GM12864 (cell line): ENCODE measurements around the gene OSBPL5.

Source experiments
- DNase-seq: peaks from one replicate; pipeline ENCODE4 v3.0.0-alpha.2; 2011; ENCODE audit warnings: low read depth
- H3K4me3 ChIP-seq: 2 replicates; pipeline ENCODE4 v1.5.1; 2011; ENCODE audit warnings: mild to moderate bottlenecking, low read depth, low read length, control low read depth
- TF ChIP-seq, protein P1 (sequence below): IDR thresholded peaks from 2 replicates; pipeline ENCODE4 v1.5.1; 2011; ENCODE audit warnings: low read depth, mild to moderate bottlenecking, moderate library complexity, low read length, control low read depth, inconsistent platforms; ENCODE audit errors: missing control alignments

OSBPL5 gene

DNA sequence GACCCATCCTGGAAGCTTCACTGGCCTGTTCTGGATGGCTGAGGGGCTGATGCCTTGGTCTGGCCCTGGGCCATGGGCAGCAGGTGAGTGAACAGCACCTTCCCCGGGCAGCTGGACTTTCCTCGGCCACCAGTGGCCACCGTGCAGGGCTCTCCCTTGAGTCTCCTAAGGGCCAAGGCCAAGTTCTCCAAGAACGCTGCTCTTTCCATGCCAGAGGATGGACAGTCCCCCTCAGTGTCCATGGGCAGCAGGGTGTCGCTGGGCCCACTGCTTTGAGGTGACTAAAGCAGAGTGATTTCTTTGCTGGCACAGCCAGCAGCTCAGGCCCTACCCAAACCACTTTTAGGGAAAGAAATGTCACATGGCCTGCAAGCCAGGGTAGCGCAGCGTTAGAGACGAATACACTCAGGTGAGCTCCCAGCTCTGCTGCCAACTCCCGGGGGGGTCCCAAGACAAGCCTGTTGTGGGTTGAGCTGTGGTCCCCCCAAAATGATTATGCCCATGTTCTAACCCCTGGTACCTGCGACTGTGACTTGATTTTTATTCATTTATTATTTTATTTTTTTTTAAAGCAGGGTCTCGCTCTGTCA is 104.6 kb downstream of the OSBPL5 start:
- DNase-seq: no peak
- TF ChIP-seq, protein P1, sequence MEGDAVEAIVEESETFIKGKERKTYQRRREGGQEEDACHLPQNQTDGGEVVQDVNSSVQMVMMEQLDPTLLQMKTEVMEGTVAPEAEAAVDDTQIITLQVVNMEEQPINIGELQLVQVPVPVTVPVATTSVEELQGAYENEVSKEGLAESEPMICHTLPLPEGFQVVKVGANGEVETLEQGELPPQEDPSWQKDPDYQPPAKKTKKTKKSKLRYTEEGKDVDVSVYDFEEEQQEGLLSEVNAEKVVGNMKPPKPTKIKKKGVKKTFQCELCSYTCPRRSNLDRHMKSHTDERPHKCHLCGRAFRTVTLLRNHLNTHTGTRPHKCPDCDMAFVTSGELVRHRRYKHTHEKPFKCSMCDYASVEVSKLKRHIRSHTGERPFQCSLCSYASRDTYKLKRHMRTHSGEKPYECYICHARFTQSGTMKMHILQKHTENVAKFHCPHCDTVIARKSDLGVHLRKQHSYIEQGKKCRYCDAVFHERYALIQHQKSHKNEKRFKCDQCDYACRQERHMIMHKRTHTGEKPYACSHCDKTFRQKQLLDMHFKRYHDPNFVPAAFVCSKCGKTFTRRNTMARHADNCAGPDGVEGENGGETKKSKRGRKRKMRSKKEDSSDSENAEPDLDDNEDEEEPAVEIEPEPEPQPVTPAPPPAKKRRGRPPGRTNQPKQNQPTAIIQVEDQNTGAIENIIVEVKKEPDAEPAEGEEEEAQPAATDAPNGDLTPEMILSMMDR: no peak
- no peak overlapping the region for H3K4me3 ChIP-seq

DNA sequence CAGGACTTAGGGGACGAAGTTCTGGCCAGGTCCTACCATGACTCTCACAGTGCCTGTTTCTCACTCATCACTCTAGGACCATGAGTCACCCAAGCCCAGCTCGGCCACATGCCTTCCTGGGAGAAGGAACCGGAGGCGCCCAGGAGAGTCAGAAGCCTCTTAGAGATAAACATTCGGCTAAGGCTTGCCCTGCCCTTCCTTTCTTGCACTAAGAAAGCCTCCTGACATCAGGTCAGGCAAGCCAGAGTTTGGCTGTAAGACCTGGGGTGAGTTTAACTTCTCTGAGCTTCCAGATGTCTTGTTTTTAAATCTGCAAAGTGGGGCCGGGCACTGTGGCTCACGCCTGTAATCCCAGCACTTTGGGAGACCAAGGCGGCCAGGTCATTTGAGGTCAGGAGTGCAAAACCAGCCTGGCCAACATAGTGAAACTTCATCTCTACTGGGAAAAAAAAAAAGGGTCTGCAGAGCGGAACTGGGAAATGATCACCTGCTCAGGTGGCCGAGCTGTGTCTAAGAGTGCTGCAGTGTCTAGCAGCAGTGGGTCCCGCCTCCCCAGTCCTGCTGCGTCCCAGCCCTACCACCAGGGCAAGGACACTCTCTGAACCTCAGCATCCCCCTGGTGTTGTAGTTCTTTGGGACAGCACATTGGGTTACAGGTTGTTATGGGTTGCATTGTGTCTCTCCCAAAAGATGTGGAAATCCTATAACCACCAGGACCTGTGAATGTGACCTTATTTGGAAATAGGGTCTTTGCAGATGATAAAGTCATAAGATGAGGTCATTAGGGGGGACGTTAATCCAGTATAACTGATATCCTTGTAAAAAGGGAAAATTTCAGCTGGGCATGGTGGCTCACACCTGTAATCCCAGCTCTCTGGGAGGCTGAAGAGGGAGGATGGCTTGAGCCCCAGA is 106.1 kb downstream of the OSBPL5 start:
- TF ChIP-seq, protein P1: no peak
- DNase-seq: no peak
- H3K4me3 ChIP-seq: no peak overlapping the region

DNA sequence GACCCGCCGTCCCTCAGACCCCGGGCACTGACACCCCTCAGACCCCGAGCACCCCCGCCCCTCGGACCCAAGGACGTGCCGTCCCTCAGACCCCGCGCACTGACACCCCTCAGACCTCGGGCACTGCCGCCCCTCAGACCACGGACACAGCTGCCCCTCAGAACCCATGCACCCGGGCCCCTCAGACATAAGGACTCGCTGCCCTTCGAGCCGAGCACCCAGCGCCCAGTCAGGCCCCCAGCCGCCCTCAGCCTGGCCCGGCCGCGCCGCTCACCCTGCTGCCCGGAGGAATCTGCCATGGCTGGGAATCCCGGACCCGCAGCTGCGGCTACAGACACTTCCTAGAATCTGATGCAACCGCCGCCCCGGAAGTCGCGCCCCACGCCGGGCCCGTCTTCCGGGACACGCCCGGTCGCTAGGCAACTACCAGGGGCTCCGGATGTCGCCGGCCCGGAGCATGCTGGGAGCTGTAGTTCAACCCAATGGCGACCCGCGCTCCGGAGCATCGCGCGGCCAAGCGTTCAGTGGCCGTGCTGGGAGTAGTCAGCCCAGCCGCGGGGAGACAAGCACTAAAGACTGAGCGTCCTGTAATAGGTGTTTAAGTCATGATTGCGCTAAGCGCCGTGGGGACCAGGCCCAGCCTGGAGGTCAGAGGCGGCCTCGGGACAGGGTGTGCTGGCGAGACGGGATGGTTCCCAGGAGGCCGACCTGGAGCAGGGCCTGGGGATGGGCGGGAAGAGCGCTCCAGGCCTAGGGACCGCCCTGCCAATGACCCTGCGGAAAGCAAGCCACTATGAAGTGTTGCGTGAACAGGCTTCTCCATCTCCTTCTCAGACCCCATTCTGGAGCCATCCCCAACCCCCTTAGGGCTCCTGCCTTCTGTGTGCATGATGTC is 107.8 kb downstream of the OSBPL5 start, which contains the start of gene CARS1:
CARS1 (minus strand) TSS at position 355 of the 895 bp plus-strand sequence; CDS start at position 299, 56 bp downstream.
- peak; percentile 71 for DNase-seq
- H3K4me3 ChIP-seq: peak within 1 kb of the TSS; percentile 91
- TF ChIP-seq, protein P1: no peak

DNA sequence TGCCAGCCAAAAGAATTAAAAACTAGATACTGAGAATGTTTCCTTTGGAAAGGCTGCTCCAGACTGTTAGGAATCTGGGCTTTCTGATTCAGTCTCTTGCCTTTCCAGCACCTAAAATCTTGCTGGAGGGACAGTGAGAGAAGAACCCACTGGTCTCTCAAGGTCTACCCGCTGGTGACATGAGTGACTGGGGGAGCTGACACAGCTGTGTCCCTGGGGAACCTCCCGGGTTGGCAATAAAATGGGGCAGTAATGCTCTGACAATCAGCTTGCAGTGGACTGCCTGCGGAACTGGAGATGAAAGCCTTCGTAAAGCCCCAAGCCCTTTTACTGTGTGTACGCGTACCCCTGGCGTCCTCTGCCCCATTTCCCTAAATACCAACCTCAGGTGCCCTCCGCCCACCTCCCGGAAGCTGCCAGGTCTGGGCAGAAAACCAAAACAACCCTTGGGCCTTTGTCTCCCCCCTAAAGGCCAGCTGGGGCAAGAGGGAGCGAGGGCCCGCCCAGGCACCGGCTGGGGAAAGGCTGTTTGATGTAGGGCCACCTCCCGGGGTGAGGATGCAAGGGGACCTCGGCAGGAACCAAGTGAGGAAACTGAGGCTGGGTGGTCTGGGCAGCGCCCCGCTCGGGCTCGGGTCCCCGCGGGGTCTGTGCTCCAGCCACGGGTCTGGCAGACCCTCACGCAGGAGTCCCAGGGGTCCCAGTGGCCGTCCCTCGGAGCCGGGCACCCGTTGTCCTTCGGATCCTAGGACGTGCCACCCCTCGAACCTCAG is 108.6 kb downstream of the OSBPL5 start:
- TF ChIP-seq, protein P1: no peak
- DNase-seq: no peak
- H3K4me3 ChIP-seq: peak overlapping the region; percentile 91

DNA sequence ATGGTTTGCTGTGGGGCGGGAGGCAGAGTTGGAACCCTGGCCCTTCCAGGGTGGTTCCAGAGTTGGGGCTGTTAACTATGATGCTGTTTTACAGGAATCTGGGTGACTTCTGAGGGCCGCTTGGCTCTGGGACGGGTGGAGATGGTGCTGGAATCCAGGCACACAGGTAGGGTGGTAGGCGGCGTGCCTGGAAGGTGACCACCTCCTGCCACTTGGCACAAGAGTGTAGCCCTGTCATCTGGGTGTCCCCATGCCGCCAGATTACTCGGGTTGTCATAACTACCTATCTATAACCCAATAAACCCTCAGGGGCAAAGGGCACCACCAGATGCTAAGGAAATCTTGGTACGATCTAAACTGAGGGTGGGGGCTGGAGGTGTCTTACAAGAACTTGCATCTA is 109.2 kb downstream of the OSBPL5 start:
- no peak for DNase-seq
- H3K4me3 ChIP-seq: peak overlapping the region; percentile 91
- TF ChIP-seq, protein P1: no peak

DNA sequence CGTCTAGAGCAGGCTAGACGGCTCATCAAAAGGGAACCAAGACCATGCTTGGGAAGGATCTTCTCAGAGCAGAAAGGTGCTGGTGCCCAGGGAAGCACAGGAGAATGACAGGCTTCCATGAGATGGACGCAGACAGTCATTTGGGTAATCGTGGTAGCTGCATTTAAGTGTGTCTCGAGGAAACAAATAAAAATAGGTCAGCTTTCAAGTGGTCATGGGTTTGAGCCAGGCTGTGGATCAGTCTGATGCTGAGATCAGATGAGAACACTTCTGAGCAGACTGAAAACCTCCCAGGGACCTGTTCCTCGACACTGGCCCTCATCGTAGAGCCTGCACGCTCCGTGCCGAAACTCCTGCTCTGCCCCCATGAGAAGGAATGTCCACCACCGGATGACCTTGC is 112.5 kb downstream of the OSBPL5 start:
- TF ChIP-seq, protein P1: no peak
- DNase-seq: no peak
- H3K4me3 ChIP-seq: no peak overlapping the region
